HL-60 (cell line): ENCODE data around the gene PRKAG2.

Experiments
- CTCF ChIP-seq: IDR thresholded peaks from one replicate; pipeline ENCODE4 v1.5.1; 2011; ENCODE audit warnings: low read length, control low read depth, inconsistent platforms; ENCODE audit not compliant: insufficient read depth
- GABPA ChIP-seq: IDR thresholded peaks from 2 replicates; pipeline ENCODE4 v1.6.1; 2012; ENCODE audit warnings: low read depth
- POLR2AphosphoS5 ChIP-seq: IDR thresholded peaks from 2 replicates; pipeline ENCODE4 v1.6.1; 2012; ENCODE audit warnings: low read depth
- REST ChIP-seq: IDR thresholded peaks from 2 replicates; pipeline ENCODE4 v1.6.1; 2012; ENCODE audit warnings: low read depth; ENCODE audit not compliant: insufficient replicate concordance

DNA sequence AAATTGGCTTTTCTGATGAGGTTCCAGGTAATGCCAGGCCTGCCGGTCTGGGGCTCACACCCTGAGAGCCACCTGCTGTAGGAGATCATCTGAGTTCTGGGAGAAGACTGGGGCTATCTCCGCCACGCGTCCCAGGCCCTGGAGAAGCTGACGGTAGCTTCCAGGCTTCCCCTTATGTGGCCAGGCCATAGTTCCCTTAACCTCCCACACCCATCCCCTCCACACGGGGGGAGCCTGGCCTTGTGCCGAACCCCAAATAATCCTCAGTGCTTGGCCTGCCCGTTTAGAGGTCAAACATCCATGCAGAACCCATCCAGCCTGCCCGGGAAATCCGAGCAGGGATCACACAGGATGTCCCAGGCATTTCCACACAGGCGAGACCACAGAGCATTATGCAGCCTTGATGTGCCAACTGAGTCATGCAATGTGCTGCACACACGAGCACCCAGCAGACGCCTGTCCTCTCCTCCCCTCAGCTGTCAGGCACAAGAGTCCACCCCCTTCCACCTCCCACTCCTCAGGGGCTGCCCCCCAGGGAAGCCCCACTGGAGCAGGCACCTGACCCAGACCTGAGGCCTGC, 176.2 kb downstream of the PRKAG2 start:
- no peak for TF ChIP-seq POLR2AphosphoS5
- TF ChIP-seq CTCF: no peak
- TF ChIP-seq REST: no peak
- no peak for TF ChIP-seq GABPA
